ENCODE measurements around the gene SMAGP. TPM values are rescaled to one million over a fixed set of nuclear protein-coding genes. Genes with fewer than 3 reads are reported as not detected.

SMAGP gene
- total and polyA plus RNA-seq, 2 of the 4 experiments (the other 2 are of a cell fraction), result 12.2 to 42.7 TPM

DNA sequence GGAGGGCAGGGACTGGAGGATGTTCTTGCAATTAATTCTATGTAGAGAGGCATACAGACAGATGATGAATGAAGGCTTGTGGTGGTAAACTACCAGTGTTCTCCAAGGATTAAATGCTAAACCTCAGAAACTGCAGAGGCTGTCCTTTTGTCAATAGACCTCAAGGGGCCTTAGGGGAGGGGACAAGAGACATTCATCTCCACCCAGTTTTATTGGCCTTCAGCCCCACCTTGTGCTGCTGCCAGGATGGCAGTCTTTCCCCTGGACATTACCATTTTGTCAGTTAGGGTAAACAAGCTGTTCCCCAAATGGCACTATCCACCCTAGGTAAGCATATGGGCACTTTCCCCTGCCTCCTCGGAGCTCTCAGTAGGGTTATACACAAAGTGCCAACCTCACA, 4.9 kb upstream of the SMAGP start:
- ChIA-PET CTCF (no interaction called here), POLR2A (ENCODE audit: unreplicated experiment) (no interaction called here)
- dilution Hi-C loops (cut with HindIII; ENCODE audit: low sequenced_read_pairs, unreplicated experiment), result no loop called here
- Histone ChIP-seq H2BK5ac (ENCODE audit: low read depth, low read length, poor library complexity, severe bottlenecking) (no peak overlapping the region), H4K5ac (ENCODE audit: low read depth, low read length) (no peak overlapping the region), H3K79me1 (ENCODE audit: low read depth in 1 of 2, low read length in 2 of 2) (peaks cover 0 to 15% of the 10 kb centered on the region in 2 experiments; a peak in 2 of 4 replicates), H3K4me2 (ENCODE audit: low read depth, low read length) (no peak overlapping the region), H2AK9ac (replicated peaks; ENCODE audit: low read depth, low read length, poor library complexity) (no peak overlapping the region), H3K14ac (replicated peaks; ENCODE audit: low read depth, low read length) (no peak overlapping the region; the same call in 1 of the 2 replicates), H2AK5ac (ENCODE audit: low read depth, low read length) (no peak overlapping the region), H3K36me3 (ENCODE audit: control insufficient read depth, insufficient read depth, low read length) (no peaks in the 10 kb centered on the region), H3K23ac (ENCODE audit: low read depth, low read length) (no peak overlapping the region), H3K9me3 (ENCODE audit: control insufficient read depth, insufficient read depth, low read length) (no peaks in the 10 kb centered on the region), H4K91ac (ENCODE audit: insufficient read depth, low read depth, low read length) (no peak overlapping the region), H3K9me1 (ENCODE audit: insufficient read depth, low read length) (no peaks in the 10 kb centered on the region; the same call in 1 of the 2 replicates), H4K20me1 (ENCODE audit: insufficient read depth, low read length) (no peaks in the 10 kb centered on the region), H2AFZ (replicated peaks; ENCODE audit: low read length, poor library complexity) (no peak overlapping the region), H3K27me3 (ENCODE audit: control insufficient read depth, insufficient read depth, low read length) (no peaks in the 10 kb centered on the region), H3K56ac (ENCODE audit: extremely low read depth, insufficient read depth, low read length) (no peak overlapping the region), H3K9ac (ENCODE audit: low read depth, low read length) (no peak overlapping the region), H3K18ac (ENCODE audit: low read depth, low read length) (no peak overlapping the region), H2BK120ac (ENCODE audit: low read depth, low read length) (no peak overlapping the region), H2BK15ac (ENCODE audit: low read depth, low read length) (no peak overlapping the region; the same call in 2 of the 3 replicates), H4K8ac (ENCODE audit: low read depth in 2 of 2, low read length in 2 of 2) (no peak overlapping the region), H3K27ac (ENCODE audit: insufficient read depth, low read length) (no peak overlapping the region), H2BK20ac (ENCODE audit: low read depth, low read length) (no peak overlapping the region), H3K4ac (ENCODE audit: low read depth, low read length) (no peak overlapping the region), H3K4me3 (ENCODE audit: insufficient read depth, low read depth, low read length) (no peak overlapping the region), H3K4me1 (ENCODE audit: control insufficient read depth, insufficient read depth, low read length) (peaks cover 2% of the 10 kb centered on the region; the same call in 1 of the 2 replicates)
- in situ Hi-C loops (cut with MboI; ENCODE audit: low sequenced_read_pairs), result no loop called here
- no TSS peak for BruUV-seq (replicated peaks)
- DNase-seq (no peak), ATAC-seq (ENCODE audit: low read depth) (no peak)
- TF ChIP-seq SMC3 (IDR thresholded peaks at IDR 0.05; ENCODE audit: low read depth, low read length) (no peak), MAFK (IDR thresholded peaks at IDR 0.05; ENCODE audit: low read depth, low read length) (no peak), RFX5 (IDR thresholded peaks at IDR 0.05; ENCODE audit: low read depth, low read length) (no peak), CEBPB (IDR thresholded peaks at IDR 0.05; ENCODE audit: low read depth, low read length) (no peak), MAZ (IDR thresholded peaks at IDR 0.05; ENCODE audit: borderline replicate concordance, low read depth, low read length) (no peak), POLR2A (IDR thresholded peaks at IDR 0.05; ENCODE audit: low read depth, low read length) (no peak), MXI1 (IDR thresholded peaks at IDR 0.05; ENCODE audit: borderline replicate concordance, low read depth, low read length) (no peak), FOS (IDR thresholded peaks at IDR 0.05; ENCODE audit: low read depth, low read length) (no peak), CTCF (conservative IDR thresholded peaks at IDR 0.05; ENCODE audit: low read depth, low read length) (no peak), RAD21 (IDR thresholded peaks at IDR 0.05; ENCODE audit: low read length) (no peak)
- TF ChIP-seq, protein P1, sequence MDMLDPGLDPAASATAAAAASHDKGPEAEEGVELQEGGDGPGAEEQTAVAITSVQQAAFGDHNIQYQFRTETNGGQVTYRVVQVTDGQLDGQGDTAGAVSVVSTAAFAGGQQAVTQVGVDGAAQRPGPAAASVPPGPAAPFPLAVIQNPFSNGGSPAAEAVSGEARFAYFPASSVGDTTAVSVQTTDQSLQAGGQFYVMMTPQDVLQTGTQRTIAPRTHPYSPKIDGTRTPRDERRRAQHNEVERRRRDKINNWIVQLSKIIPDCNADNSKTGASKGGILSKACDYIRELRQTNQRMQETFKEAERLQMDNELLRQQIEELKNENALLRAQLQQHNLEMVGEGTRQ (IDR thresholded peaks at IDR 0.05; ENCODE audit: low read depth, low read length), result no peak
- intact Hi-C loops (cut with micrococcal nuclease), result no loop called here
- no CpG with 5 or more reads among the region's 1 CpG for WGBS, 2 experiments (ENCODE audit: extremely low coverage in 2 of 2, insufficient read length in 1 of 2)

Measured in IMR-90 (cell line).